Measurements from ENCODE around the gene BPIFB4. TPM values are rescaled to one million over a fixed set of nuclear protein-coding genes. Genes with fewer than 3 reads are reported as not detected.

BPIFB4 gene
- total RNA-seq, 1 experiment from 2014 or later: not detected

GRCh38 chr20:33059741-33060390 is 19.6 kb upstream of the BPIFB4 start:
- Mint-ChIP-seq H3K27me3 (ENCODE audit: insufficient read depth, unreplicated experiment) (peaks cover 39% of the 10 kb centered on the region), H3K4me1 (ENCODE audit: insufficient read depth, unreplicated experiment) (no peaks in the 10 kb centered on the region), H3K9me3 (ENCODE audit: unreplicated experiment) (no peaks in the 10 kb centered on the region), H3K36me3 (ENCODE audit: insufficient read depth, unreplicated experiment) (no peaks in the 10 kb centered on the region), H3K4me3 (ENCODE audit: unreplicated experiment) (no peak overlapping the region), H3K27ac (ENCODE audit: low read depth, unreplicated experiment) (no peak overlapping the region)
- CTCF ChIA-PET: interaction anchor here (0.6 kb wide), 1 partner anchor 21 kb away, joined by 3 read pairs; no protein-coding TSS in a partner anchor
- BruUV-seq (replicated peaks): no TSS peak
- TF ChIP-seq CTCF (IDR thresholded peaks at IDR 0.05; ENCODE audit: unreplicated experiment): no peak
- intact Hi-C loops (cut with micrococcal nuclease): no loop called here
- no peak for DNase-seq (ENCODE audit: unreplicated experiment)
- POLR2A ChIA-PET: interaction anchor here (0.7 kb wide), 1 partner anchor 72 kb away, joined by 3 read pairs; no protein-coding TSS in a partner anchor

- ChIA-PET POLR2A (no interaction called here), CTCF (no interaction called here)
- no peak for TF ChIP-seq CTCF (IDR thresholded peaks at IDR 0.05; ENCODE audit: unreplicated experiment)
- DNase-seq (ENCODE audit: unreplicated experiment): no peak
- no TSS peak for BruUV-seq (replicated peaks)
- no peak overlapping the region for H3K4me3 Mint-ChIP-seq (ENCODE audit: unreplicated experiment)
- H3K4me1 Mint-ChIP-seq (ENCODE audit: insufficient read depth, unreplicated experiment): no peaks in the 10 kb centered on the region
- peaks cover 21% of the 10 kb centered on the region for H3K27me3 Mint-ChIP-seq (ENCODE audit: insufficient read depth, unreplicated experiment)
- no peak overlapping the region for H3K27ac Mint-ChIP-seq (ENCODE audit: low read depth, unreplicated experiment)
- H3K9me3 Mint-ChIP-seq (ENCODE audit: unreplicated experiment): no peaks in the 10 kb centered on the region
- H3K36me3 Mint-ChIP-seq (ENCODE audit: insufficient read depth, unreplicated experiment): no peaks in the 10 kb centered on the region
- intact Hi-C loops (cut with micrococcal nuclease): no loop called here
These were observed 17.8 kb upstream of the BPIFB4 start for GRCh38 chr20:33061658-33062028.

- no TSS peak for BruUV-seq (replicated peaks)
- Mint-ChIP-seq H3K27me3 (ENCODE audit: insufficient read depth, unreplicated experiment) (peaks cover 18% of the 10 kb centered on the region), H3K4me1 (ENCODE audit: insufficient read depth, unreplicated experiment) (no peaks in the 10 kb centered on the region), H3K36me3 (ENCODE audit: insufficient read depth, unreplicated experiment) (no peaks in the 10 kb centered on the region), H3K27ac (ENCODE audit: low read depth, unreplicated experiment) (no peak overlapping the region), H3K9me3 (ENCODE audit: unreplicated experiment) (no peaks in the 10 kb centered on the region), H3K4me3 (ENCODE audit: unreplicated experiment) (no peak overlapping the region)
- DNase-seq (ENCODE audit: unreplicated experiment): no peak
- ChIA-PET CTCF (no interaction called here), POLR2A (no interaction called here)
- TF ChIP-seq CTCF (IDR thresholded peaks at IDR 0.05; ENCODE audit: unreplicated experiment): no peak
- intact Hi-C loops (cut with micrococcal nuclease): no loop called here
These were observed 17.2 kb upstream of the BPIFB4 start for GRCh38 chr20:33062105-33062824.

GRCh38 chr20:33062825-33063149 is 16.7 kb upstream of the BPIFB4 start:
- Mint-ChIP-seq H3K4me3 (ENCODE audit: unreplicated experiment) (no peak overlapping the region), H3K27ac (ENCODE audit: low read depth, unreplicated experiment) (no peak overlapping the region), H3K9me3 (ENCODE audit: unreplicated experiment) (no peaks in the 10 kb centered on the region), H3K36me3 (ENCODE audit: insufficient read depth, unreplicated experiment) (no peaks in the 10 kb centered on the region), H3K27me3 (ENCODE audit: insufficient read depth, unreplicated experiment) (peaks cover 15% of the 10 kb centered on the region), H3K4me1 (ENCODE audit: insufficient read depth, unreplicated experiment) (no peaks in the 10 kb centered on the region)
- no TSS peak for BruUV-seq (replicated peaks)
- no peak for DNase-seq (ENCODE audit: unreplicated experiment)
- ChIA-PET POLR2A (no interaction called here), CTCF (no interaction called here)
- intact Hi-C loops (cut with micrococcal nuclease): no loop called here
- TF ChIP-seq CTCF (IDR thresholded peaks at IDR 0.05; ENCODE audit: unreplicated experiment): no peak
